ENCODE results near the gene ARFIP1. TPM values are rescaled to one million over a fixed set of nuclear protein-coding genes. Genes with fewer than 3 reads are reported as not detected.

ARFIP1 gene
- total RNA-seq: 10 to 100 TPM; 13.7 to 20.6 (median 14.6) TPM
- total RNA-seq (2013): 37.3 TPM

- H3K27me3 Mint-ChIP-seq (ENCODE audit: low read depth in 2 of 2): peaks cover 5 to 18% of the 10 kb centered on the region in 2 donors
- H3K4me1 ChIP-seq (ENCODE audit: control insufficient read depth, insufficient read depth, low read length): peaks cover 12% of the 10 kb centered on the region
- H3K4me3 ChIP-seq (ENCODE audit: low read length): peak within 1 kb of the TSS; percentile 78
- no peaks in the 10 kb centered on the region for H3K9me3 Mint-ChIP-seq
- H3K4me1 Mint-ChIP-seq: peaks cover 54 to 55% of the 10 kb centered on the region in 2 donors
- no peak for TF ChIP-seq CTCF (IDR thresholded peaks at IDR 0.05)
- intact Hi-C loops (cut with micrococcal nuclease): loop anchor here (1.0 to 5.0 kb wide), 2 partner anchors 243 to 1017 kb away; partner anchors contain the start of genes FBXW7 and GATB
- peak; percentile 86 to 95 (median 90) for ATAC-seq
- H3K4me3 Mint-ChIP-seq: peak within 1 kb of the TSS; percentile 99
- H3K9me3 ChIP-seq (ENCODE audit: control insufficient read depth, insufficient read depth, low read length): no peaks in the 10 kb centered on the region
- H3K36me3 Mint-ChIP-seq: no peaks in the 10 kb centered on the region
- H3K27ac Mint-ChIP-seq: peak within 1 kb of the TSS; percentile 95 to 99
- no peaks in the 10 kb centered on the region for H3K36me3 ChIP-seq (ENCODE audit: control insufficient read depth, insufficient read depth, low read length)
- peak within 1 kb of the TSS; percentile 73 for H3K27ac ChIP-seq (ENCODE audit: low read length)
- H3K27me3 ChIP-seq (ENCODE audit: control insufficient read depth, insufficient read depth, low read length): no peaks in the 10 kb centered on the region
- under 1% methylated on average over 51 of the region's 55 CpGs for WGBS (ENCODE audit: insufficient coverage)
- DNase-seq: peak; percentile 90 to 96
These were observed at the start of gene ARFIP1, which contains the start of gene TIGD4 for GRCh38 chr4:152779513-152780266. Gene ARFIP1, plus strand, starts transcription at chr4:152779954. Its CDS starts 49,680 bp downstream, at chr4:152829634. Gene TIGD4, minus strand, starts transcription at chr4:152779730. Its CDS starts 8,726 bp downstream, at chr4:152771004.

GRCh38 chr4:152731997-152732396 is 47.8 kb upstream of the ARFIP1 start:
- WGBS (ENCODE audit: insufficient coverage): 97% methylated on average over 2 of the region's 2 CpGs
- TF ChIP-seq CTCF (IDR thresholded peaks at IDR 0.05): no peak
- H3K36me3 ChIP-seq (ENCODE audit: control insufficient read depth, insufficient read depth, low read length): no peaks in the 10 kb centered on the region
- no peaks in the 10 kb centered on the region for H3K27me3 ChIP-seq (ENCODE audit: control insufficient read depth, insufficient read depth, low read length)
- no peaks in the 10 kb centered on the region for H3K4me1 ChIP-seq (ENCODE audit: control insufficient read depth, insufficient read depth, low read length)
- no peak overlapping the region for H3K4me3 ChIP-seq (ENCODE audit: low read length)
- ATAC-seq: no peak
- intact Hi-C loops (cut with micrococcal nuclease): no loop called here
- H3K9me3 ChIP-seq (ENCODE audit: control insufficient read depth, insufficient read depth, low read length): no peaks in the 10 kb centered on the region
- H3K27me3 Mint-ChIP-seq (ENCODE audit: low read depth in 2 of 2): peaks cover 9 to 15% of the 10 kb centered on the region in 2 donors
- H3K9me3 Mint-ChIP-seq: no peaks in the 10 kb centered on the region
- no peaks in the 10 kb centered on the region for H3K36me3 Mint-ChIP-seq
- peaks cover 0 to 4% of the 10 kb centered on the region in 2 donors for H3K4me1 Mint-ChIP-seq
- H3K27ac ChIP-seq (ENCODE audit: low read length): no peak overlapping the region
- H3K27ac Mint-ChIP-seq: no peak overlapping the region
- DNase-seq: no peak
- no peak overlapping the region for H3K4me3 Mint-ChIP-seq

GRCh38 chr4:152734015-152734698 is 45.6 kb upstream of the ARFIP1 start:
- intact Hi-C loops (cut with micrococcal nuclease): loop anchor here (2.0 kb wide), 2 partner anchors 279 to 325 kb away; no protein-coding TSS in a partner anchor
- Histone ChIP-seq H3K27ac (ENCODE audit: low read length) (no peak overlapping the region), H3K27me3 (ENCODE audit: control insufficient read depth, insufficient read depth, low read length) (no peaks in the 10 kb centered on the region), H3K4me1 (ENCODE audit: control insufficient read depth, insufficient read depth, low read length) (no peaks in the 10 kb centered on the region), H3K4me3 (ENCODE audit: low read length) (no peak overlapping the region), H3K9me3 (ENCODE audit: control insufficient read depth, insufficient read depth, low read length) (no peaks in the 10 kb centered on the region), H3K36me3 (ENCODE audit: control insufficient read depth, insufficient read depth, low read length) (no peaks in the 10 kb centered on the region)
- H3K9me3 Mint-ChIP-seq: no peaks in the 10 kb centered on the region
- peaks cover 0 to 4% of the 10 kb centered on the region in 2 donors for H3K4me1 Mint-ChIP-seq
- H3K36me3 Mint-ChIP-seq: no peaks in the 10 kb centered on the region
- WGBS (ENCODE audit: insufficient coverage): 92% methylated on average over 5 of the region's 5 CpGs
- no peak for TF ChIP-seq CTCF (IDR thresholded peaks at IDR 0.05)
- no peak for ATAC-seq
- no peak for DNase-seq
- H3K4me3 Mint-ChIP-seq: no peak overlapping the region
- H3K27ac Mint-ChIP-seq: no peak overlapping the region
- peaks cover 3 to 6% of the 10 kb centered on the region in 2 donors for H3K27me3 Mint-ChIP-seq (ENCODE audit: low read depth in 2 of 2)

Measured in natural killer cell (primary cell).